GM19455 (cell line): ENCODE measurements around the gene LDB2.
"Not testable (repeated sequence)": the region's sequence is repeated elsewhere in the genome, so short reads cannot be mapped to it uniquely, and the experiment has no call there.

Experiments
- ATAC-seq: cut with Tn5 transposase; IDR thresholded peaks from one replicate; pipeline ENCODE4 v1.9.1; 2021; ENCODE audit not compliant: unreplicated experiment

Gene LDB2

DNA sequence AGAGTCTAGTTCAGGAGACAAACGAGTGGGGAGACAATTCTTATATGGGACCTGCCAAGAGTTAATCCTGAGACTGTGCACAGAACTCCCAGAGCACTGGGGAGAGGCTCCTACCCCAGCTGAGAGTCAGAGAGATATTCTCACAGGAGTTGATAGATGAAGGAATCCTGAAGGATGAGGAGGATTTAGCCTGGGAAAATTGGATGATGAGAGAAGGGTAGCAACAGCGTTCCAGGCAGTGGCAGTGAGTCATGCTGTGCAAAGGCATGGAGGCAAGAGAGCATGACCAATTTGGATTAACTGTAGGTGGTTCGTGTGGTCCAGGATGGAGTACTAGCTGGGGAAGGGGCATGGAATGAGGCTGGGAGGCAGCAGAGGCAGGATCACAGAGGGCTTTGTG lies 318.6 kb downstream of the LDB2 start:
- no peak for ATAC-seq

DNA sequence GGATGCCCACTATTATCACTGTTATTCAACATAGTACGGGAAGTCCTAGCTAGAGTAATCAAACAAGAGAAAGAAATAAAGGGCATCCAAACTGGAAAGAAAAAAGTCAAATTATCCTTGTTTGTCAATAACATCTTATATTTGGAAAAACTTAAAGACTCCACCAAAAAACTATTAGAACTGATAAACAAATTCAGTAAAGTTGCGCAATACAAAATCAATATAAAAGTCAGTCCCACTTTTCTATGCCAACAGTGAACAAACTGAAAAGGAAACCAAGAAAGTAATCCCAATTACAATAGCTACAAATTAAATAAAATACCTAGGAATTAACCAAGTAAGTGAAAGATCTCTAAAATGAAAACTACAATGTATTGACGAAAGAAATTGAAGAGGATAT lies 321.3 kb downstream of the LDB2 start:
- ATAC-seq, result no peak

DNA sequence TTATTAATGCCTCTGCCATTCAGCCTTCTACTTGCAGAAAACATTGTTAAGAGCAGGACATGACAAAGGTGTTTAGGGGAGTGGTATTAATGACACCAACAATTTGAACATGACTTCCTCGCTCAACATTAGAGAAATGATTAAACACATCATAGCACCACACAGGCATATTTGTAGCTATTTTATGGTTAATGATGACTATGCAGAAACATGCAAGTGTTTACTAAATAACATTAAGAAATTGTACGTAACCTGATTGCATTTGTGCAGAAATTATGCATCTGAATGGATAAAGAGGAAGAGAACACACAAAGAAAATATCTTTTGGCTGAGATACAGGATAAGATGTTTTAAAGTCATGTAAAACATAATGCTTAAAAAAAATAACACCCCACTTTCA lies 323.5 kb downstream of the LDB2 start:
- ATAC-seq, result no peak

DNA sequence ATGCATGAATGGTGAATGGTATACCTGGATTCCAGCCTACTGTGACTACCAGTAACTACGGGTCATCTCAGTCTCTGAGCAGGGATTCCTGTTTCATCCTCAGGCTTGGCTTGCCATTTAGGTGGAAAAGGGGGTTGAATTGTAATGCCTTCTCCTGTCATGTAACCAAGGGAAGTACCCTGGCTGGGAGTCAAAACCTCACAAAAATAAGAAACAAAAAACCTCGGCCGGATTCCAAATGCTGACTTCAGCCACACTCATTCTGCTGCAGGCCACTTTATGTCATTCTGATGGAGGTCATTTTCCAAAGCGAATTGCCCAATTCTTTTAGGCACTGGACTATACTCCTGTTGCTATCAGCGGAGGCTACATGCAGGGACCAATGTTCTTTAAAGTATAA lies 324.7 kb downstream of the LDB2 start:
- no peak for ATAC-seq

DNA sequence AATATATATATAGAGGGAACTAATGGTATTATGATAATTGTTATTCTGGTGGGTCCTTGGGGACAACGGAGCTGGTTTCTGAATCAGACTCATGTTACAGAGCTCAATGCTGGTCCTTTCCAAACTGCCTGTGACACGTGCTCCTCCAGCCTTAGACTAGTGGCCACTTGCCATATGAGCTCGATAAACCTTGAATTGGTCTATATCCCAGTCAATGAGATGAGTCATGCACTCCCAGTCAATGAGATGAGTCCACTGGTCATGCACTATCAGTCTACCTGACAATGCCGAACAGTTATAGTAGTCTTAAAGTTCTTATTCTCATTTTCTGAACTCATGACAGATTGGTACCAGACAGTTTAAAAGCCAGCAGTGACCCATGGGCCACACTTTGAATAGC lies 325.2 kb downstream of the LDB2 start:
- ATAC-seq, result no peak

DNA sequence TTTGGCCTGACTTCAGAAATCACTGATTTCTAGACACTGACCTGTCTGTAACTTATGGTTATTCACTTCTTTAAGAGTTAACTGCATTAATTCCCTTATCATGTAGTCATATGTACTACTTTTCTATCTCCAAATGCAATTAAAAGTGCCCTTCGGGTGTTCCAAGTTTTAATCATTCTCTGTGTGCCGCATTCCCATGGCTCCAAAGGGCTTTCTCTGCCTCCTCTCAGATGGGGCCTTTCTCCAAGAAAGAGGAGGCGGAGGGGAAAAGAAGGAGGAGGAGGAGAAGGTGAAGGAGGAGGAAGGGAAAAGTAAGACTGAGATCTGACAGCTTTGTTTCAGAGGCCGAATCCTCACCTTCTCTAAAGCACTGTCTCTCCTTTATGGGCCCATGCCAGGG lies 325.8 kb downstream of the LDB2 start:
- no peak for ATAC-seq

DNA sequence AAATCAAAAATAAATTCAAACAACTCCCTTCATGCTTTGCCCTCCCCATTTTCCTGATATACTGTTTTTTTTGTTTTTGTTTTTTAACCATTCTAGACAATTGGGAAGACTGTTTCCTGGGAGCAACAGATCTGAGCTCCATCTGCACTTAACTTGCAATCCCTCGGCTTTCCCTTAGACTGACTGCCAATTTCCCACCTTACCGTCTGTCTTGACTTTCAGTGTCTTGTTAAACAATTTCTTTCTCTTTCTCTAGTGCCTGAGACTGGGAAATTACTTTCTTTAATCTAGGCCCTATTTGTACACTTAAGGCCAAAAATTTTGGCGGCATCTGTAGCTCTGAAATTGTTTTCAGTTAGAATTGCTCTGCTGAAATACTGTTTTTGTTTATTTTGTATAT lies 326.3 kb downstream of the LDB2 start:
- no peak for ATAC-seq

DNA sequence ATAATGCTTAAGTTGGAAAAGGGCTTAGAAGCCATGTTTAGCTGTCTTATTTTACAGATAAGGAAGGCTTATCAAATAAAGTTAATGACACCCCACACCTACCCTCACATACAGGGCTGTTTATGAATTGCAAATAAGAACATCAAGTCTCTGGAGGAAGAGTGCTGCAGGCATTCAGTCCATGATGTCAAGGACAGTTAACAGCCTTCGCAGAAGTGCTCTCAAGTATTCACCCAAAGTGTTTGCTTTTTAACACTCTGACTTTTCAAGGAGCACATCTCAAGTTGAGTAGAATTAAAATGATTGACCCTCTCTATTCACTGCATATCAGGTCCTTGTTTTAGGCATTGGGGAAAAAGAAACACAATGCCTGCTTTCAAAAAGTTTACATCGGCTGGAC lies 328.7 kb downstream of the LDB2 start:
- ATAC-seq, result no peak

DNA sequence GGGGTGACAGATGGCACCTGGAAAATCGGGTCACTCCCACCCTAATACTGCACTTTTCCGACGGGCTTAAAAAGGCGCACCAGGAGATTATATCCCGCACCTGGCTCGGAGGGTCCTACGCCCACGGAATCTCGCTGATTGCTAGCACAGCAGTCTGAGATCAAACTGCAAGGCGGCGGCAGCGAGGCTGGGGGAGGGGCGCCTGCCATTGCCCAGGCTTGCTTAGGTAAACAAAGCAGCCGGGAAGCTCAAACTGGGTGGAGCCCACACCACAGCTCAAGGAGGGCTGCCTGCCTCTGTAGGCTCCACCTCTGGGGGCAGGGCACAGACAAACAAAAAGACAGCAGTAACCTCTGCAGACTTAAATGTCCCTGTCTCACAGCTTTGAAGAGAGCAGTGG lies 341.1 kb downstream of the LDB2 start:
- ATAC-seq, result not testable (repeated sequence)

DNA sequence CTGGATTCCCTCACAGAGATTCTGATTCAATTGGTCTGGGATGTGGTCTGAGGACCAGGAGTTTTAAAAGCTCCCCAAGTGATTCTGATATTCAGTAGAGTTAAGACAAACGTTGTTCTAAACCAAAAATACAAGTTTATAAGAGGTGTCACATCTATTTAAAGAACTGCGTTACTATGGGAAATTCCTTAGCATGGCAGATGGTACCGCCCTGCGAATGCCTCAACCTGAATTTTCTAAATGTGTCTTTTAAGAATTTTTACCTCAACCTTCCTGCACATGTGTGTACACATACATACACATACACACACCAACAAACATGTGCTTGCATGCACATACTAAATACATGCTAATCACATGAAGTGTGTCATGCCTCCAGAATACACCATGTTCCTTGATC lies 343.3 kb downstream of the LDB2 start:
- ATAC-seq, result no peak

DNA sequence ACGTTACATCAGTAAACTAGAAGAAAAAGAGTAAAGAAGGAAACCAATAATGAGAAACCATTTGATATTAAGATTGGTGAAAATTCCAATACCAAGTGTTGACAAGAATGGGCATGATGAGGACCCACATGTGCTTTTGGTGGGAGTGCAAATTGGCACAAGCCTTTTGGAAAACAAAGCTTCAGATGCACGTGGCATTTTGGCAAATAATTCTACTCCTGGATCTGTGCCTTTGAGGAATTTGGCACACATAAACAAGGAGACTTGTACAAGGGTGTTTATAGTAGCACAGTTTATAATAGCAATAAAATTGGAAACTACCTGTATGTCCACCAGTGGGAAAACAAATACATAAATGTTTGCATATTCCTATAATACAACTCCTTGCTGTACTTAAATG lies 347.9 kb downstream of the LDB2 start:
- no peak for ATAC-seq

DNA sequence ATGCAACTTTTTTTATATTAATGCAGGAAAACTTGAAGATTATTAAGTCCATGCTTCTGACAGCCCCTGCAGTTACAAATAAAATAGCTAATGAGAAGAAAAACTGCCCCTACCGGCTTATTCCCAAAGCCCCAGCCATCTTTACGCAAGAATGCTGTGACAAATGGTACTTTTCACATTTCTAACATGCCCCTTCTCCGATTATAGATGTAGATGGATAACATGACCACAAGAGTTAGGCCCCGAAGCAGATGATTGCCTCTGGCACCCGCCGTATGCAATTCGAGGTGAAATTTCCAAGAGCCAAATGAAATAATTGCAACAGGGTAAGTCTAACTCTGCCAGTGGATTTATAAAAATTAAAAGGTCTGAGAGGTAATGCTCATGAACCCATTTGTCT lies 352.8 kb downstream of the LDB2 start:
- ATAC-seq, result no peak

DNA sequence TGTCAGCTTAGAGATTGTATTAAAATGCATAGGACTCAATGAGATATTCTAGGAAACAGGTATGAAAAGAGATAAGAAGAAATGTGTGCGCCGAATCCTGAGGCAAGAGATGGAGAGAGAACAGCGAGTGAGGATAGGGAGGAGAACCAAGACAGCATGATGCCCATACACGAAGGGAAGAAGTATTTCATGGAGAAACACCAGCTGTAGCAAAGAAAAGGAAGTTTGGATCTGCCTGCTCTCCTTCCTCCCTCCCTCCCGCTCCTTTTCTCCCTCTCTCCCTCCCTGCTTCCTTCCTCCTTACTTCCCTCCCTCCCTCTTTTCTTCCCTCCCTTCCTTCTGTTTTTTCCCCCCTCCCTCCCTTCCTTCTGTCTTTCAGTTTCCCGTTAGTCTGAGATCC lies 353.6 kb downstream of the LDB2 start:
- no peak for ATAC-seq

DNA sequence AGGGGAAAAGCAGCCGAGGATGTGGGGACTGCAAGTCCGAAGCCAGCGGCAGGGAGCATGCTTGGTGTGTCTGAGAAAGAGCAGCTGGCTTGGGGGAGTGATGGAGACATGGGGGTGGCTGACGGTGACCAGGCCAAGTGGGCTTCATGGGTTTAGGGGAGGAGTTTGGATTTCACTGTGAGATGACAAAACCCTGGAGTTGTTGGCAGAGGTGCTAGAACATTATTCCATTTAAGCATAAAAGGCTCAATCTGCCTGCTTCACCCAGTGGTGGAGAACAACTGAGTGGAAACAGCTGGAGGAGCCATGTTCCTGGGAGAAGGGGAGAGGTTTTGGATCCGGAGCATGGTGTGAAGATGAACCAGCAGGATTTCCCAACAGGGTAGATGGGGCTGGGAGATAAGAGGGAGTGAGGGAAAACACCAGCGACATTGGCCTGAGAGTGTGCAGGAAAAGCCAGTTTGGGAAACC lies 354.2 kb downstream of the LDB2 start:
- no peak for ATAC-seq

DNA sequence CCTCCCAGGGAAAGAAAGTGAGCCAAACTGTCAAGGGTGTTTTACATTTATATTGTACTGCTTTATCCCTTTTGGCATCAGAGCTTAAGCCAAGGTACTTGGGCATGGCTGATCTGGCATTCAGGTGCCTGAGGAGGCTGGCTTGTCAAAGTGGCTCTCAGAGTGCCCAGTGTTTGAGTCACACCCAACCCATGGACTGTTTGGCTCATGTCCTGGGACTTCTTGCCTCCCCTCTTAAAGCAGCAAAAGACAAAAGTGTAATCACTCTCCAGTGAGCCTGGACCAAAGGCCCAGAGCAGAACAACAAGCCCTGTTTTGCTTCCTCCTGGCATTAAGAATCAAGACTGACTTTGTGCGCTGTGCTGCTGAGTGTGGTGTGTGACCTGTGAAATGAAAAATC lies 360.5 kb downstream of the LDB2 start:
- ATAC-seq, result no peak

DNA sequence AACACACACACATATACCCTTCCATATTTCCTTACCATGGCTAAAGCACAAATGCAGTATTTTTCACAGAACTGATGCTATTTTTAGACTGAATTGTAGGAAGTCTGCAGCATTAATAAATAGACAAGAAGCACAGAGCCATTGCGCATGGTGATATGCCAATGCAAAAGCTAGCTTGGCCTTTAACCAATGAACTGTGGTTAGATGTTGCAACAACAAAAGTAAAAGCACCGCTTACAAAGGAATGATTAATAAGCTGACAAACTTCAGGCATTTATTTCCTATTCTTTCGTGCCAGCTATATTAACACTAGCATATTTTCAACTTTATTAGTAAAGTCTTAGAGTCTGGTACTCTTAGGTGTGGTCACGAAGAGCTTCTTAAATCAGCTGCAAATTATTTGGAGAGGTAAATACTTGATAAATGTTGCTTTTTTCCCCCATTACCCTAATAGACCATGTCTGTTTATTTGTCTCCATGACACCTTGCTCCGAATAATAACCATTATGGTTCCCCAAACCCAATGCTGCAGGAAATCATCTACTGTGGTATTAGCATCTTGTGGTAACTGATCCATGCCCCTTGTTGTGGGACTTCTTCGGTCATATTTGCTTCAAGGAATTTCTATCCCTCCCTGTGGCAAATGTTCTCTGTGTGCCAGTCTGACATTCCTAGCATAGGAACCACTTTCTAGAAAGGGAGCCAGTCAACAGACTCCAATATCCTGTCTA lies 366.0 kb downstream of the LDB2 start:
- ATAC-seq, result no peak

DNA sequence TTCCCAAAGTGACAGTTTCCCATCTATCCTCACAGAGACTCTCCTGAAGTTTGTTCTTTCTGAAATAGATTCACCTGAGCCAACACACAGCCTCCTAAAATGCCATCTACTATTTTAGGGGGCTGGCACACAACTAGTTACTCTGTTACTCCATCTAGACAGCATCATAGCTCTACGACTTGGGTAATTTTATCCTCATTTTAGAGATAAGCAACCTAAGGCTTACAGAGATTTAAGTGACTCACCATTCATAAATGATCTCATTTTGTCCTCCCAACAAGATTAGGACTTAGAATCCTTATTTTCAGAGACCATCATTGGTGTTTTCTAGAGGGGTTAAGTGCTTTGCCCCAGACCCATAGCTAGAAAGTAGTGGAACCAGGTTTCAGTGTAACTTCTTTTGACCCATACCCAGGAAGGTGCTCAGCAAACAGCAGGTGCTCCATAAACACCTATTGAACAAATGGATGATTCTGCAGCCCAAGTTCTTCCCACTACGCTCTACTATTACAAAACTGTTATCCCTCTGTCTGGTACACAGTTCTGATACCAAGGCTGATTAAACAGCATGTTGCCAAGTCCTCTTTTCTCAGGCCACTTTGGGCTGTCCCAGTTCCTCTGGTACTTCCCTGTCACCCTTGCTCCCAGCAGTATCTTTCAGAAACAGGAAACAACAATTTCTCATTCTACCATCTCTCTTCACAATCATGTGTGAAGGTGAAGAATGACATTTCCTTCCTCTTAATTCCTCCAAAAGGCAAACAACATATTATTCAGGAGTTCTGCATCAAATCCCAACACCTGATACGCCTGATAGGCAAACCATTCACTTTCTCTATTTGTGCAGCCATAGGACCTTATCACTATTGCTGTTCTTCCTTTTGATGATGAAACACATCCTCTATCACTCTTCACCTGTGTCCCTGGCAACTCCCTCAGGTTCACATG lies 367.5 kb downstream of the LDB2 start:
- no peak for ATAC-seq

DNA sequence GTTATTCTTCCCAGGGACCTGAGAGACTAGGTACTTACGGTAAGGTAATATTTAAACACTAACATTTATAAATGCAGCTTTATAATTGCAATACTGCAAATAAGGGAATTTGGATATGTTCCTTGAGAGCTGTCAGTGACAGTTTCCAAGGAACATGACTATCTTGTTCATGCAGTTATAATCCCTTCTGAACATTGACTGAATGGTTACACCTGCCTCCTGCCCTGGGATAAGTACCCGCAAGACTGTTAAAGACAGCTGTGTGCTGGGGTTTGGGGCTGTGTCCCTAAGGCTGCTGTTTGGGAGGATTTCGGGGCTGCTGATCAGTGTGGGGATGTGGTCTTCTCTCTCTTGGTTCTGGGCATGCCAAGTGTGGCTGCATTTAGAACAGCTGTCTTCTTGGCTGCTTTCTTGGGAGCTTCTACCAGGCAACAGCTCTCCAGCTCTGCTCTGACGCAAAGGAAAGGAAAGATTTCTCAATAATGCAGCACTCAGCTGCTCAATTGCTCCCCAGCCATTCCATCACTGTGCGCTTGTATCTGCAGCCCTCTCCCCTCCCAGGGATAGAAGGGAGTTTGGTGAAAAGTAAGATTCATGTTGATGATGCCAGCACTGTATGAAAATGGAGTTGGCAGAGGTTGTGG lies 373.4 kb downstream of the LDB2 start:
- ATAC-seq, result no peak

DNA sequence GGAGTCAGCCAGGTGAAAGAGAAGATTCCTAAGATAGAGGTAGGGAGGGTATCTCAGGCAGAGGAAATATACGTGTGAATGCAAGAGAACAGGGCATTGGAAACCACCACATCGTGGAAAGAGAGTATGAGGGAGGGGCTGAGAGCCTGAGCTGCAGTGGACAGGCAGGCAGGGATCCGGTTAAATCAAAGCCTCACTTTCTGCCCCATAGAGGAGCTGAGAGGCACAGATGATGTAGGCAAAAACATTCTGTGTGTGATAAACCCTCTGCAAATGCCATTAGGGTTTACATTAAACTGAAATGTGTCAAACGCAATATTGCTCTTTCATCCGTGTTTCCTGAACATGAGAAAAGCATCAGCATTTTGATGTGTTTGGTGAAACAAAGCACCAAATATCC lies 374.0 kb downstream of the LDB2 start:
- no peak for ATAC-seq

DNA sequence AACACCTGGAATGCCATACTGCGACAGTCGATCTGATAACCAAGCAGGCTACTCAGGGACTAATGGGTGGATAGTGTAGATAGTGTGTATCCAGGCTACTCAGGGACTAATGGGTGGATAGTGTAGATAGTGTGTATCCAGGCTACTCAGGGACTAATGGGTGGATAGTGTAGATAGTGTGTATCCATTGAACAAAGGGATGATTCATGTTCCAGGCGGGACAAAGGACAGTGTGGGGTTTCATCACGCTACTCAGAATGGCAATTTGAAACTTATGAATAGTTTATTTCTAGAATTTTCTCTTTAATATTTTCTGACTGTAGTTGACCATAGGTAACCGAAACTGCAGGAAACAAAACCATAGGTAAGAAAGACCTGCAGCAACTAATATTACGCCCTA lies 374.9 kb downstream of the LDB2 start:
- ATAC-seq, result not testable (repeated sequence)

DNA sequence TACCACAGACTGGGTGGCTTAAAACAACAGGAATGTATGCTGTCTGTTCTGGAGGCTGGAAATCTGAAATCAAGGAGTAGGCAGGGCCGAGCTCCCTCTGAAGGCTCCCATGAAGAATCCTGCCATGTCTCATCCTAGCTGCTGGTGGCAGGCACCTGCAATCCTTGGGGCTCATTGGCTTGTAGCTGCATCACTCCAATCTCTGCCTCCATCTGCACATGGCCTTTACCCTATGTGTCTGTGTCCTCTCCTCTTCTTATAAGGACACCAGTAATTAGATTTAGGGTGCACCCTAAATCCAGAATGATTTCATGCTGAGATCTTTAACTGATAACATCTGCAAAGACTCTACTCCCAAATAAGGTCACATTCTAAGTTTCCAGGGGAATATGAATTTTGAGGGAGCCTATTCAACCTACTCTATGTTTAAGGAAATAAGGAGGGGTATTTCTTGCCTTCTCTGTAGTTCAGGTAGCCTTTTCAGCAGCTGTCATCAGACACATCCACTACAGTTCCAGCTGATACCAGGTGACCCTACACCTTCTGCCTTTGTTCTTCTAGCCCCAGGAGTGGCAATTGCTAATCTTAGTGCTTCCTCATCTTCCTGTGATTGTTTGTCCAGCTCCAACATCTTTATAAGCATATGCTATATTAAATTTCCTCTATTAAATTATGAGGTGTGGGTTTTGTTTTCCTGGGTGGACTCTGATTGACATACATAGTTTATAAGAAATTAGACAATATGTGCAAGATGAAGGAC lies 377.1 kb downstream of the LDB2 start:
- no peak for ATAC-seq
